ENCODE results near the gene GLCE. TPM values are rescaled to one million over a fixed set of nuclear protein-coding genes. Genes with fewer than 3 reads are reported as not detected.

GLCE gene
- total RNA-seq, 4 donors from 2014 or later, result 5.9 to 18.8 (median 10.2) TPM

GRCh38 chr15:69265347-69265955 is 105.0 kb downstream of the GLCE start:
- Histone ChIP-seq H3K27me3 (no peaks in the 10 kb centered on the region), H3K36me3 (peaks cover 0 to 30% of the 10 kb centered on the region in 2 donors), H3K27ac (no peak overlapping the region), H3K4me3 (no peak overlapping the region), H3K4me1 (no peaks in the 10 kb centered on the region), H3K9me3 (no peaks in the 10 kb centered on the region)
- TF ChIP-seq, protein P1, sequence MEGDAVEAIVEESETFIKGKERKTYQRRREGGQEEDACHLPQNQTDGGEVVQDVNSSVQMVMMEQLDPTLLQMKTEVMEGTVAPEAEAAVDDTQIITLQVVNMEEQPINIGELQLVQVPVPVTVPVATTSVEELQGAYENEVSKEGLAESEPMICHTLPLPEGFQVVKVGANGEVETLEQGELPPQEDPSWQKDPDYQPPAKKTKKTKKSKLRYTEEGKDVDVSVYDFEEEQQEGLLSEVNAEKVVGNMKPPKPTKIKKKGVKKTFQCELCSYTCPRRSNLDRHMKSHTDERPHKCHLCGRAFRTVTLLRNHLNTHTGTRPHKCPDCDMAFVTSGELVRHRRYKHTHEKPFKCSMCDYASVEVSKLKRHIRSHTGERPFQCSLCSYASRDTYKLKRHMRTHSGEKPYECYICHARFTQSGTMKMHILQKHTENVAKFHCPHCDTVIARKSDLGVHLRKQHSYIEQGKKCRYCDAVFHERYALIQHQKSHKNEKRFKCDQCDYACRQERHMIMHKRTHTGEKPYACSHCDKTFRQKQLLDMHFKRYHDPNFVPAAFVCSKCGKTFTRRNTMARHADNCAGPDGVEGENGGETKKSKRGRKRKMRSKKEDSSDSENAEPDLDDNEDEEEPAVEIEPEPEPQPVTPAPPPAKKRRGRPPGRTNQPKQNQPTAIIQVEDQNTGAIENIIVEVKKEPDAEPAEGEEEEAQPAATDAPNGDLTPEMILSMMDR (IDR thresholded peaks at IDR 0.05), result peak; percentile 15 to 55 (median 44)
- TF ChIP-seq POLR2A (IDR thresholded peaks at IDR 0.05), result no peak
- WGBS, 2 donors (ENCODE audit: low coverage in 1 of 2), result 25 to 44% methylated on average over 5 of the region's 5 CpGs
- ATAC-seq, result no peak

DNA sequence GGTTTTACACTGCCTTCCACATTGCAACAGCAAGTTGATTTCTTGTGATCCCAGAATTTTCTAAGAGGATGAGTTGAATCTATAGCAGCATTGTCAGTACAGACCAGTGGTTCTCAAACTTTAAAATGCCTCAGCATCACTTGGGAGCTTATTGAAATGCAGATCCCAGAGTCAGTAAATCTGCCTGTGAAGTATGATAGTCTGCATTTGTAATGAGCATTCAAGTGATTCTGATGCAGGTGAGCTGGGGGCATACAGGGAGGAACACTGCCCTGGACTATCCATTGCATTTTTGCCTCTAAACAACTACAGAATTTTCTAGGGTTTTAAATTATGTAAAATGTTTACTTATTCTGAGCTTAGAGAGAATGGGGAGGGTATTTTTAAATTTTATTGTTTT is 110.8 kb downstream of the GLCE start:
- Histone ChIP-seq H3K4me3 (no peak overlapping the region), H3K9me3 (no peaks in the 10 kb centered on the region), H3K4me1 (no peaks in the 10 kb centered on the region), H3K27me3 (no peaks in the 10 kb centered on the region), H3K36me3 (peaks cover 0 to 12% of the 10 kb centered on the region in 2 donors), H3K27ac (no peak overlapping the region)
- TF ChIP-seq POLR2AphosphoS5 (IDR thresholded peaks at IDR 0.05) (no peak), EP300 (IDR thresholded peaks at IDR 0.05) (no peak), POLR2A (IDR thresholded peaks at IDR 0.05) (no peak)
- TF ChIP-seq, protein P1 (IDR thresholded peaks at IDR 0.05), result no peak
- ATAC-seq, result no peak

- TF ChIP-seq POLR2A (IDR thresholded peaks at IDR 0.05), result no peak
- TF ChIP-seq POLR2AphosphoS5 (IDR thresholded peaks at IDR 0.05), result no peak
- no peak for TF ChIP-seq EP300 (IDR thresholded peaks at IDR 0.05)
- TF ChIP-seq, protein P1 (IDR thresholded peaks at IDR 0.05), result no peak
- no peak overlapping the region for H3K4me3 ChIP-seq
- no peak for ATAC-seq
- 54 to 60% methylated on average over 3 of the region's 3 CpGs for WGBS, 2 donors (ENCODE audit: low coverage in 1 of 2)
- no peak overlapping the region for H3K27ac ChIP-seq
- no peaks in the 10 kb centered on the region for H3K4me1 ChIP-seq
- peaks cover 0 to 12% of the 10 kb centered on the region in 2 donors for H3K36me3 ChIP-seq
- no peaks in the 10 kb centered on the region for H3K9me3 ChIP-seq
- no peaks in the 10 kb centered on the region for H3K27me3 ChIP-seq
Measured at GRCh38 chr15:69272139-69272538, 111.7 kb downstream of the GLCE start.

GRCh38 chr15:69272891-69273290 is 112.5 kb downstream of the GLCE start:
- Histone ChIP-seq H3K9me3 (no peaks in the 10 kb centered on the region), H3K27ac (no peak overlapping the region), H3K27me3 (no peaks in the 10 kb centered on the region), H3K4me3 (no peak overlapping the region), H3K4me1 (no peaks in the 10 kb centered on the region), H3K36me3 (peaks cover 0 to 12% of the 10 kb centered on the region in 2 donors)
- 32 to 60% methylated on average over 2 to 3 of the region's 6 CpGs for WGBS, 2 donors (ENCODE audit: low coverage in 1 of 2)
- no peak for TF ChIP-seq POLR2AphosphoS5 (IDR thresholded peaks at IDR 0.05)
- TF ChIP-seq POLR2A (IDR thresholded peaks at IDR 0.05), result no peak
- TF ChIP-seq, protein P1 (IDR thresholded peaks at IDR 0.05), result no peak
- TF ChIP-seq EP300 (IDR thresholded peaks at IDR 0.05), result no peak
- no peak for ATAC-seq

- WGBS, 2 donors (ENCODE audit: low coverage in 1 of 2), result 48 to 62% methylated on average over 4 of the region's 4 CpGs
- no peaks in the 10 kb centered on the region for H3K36me3 ChIP-seq
- no peak overlapping the region for H3K4me3 ChIP-seq
- no peaks in the 10 kb centered on the region for H3K4me1 ChIP-seq
- H3K9me3 ChIP-seq, result no peaks in the 10 kb centered on the region
- no peak overlapping the region for H3K27ac ChIP-seq
- peaks cover 5% of the 10 kb centered on the region for H3K27me3 ChIP-seq
- no peak for ATAC-seq
- TF ChIP-seq POLR2AphosphoS5 (IDR thresholded peaks at IDR 0.05), result no peak
Measured at GRCh38 chr15:69275074-69275670, 114.7 kb downstream of the GLCE start.
